ENCODE results near the gene NR1H3. TPM values are rescaled to one million over a fixed set of nuclear protein-coding genes. Genes with fewer than 3 reads are reported as not detected.
"Not testable (repeated sequence)": the region's sequence is repeated elsewhere in the genome, so short reads cannot be mapped to it uniquely, and the experiment has no call there.

The NR1H3 gene
- total RNA-seq, 1 donor from 2014 or later, result 18.5 TPM

DNA sequence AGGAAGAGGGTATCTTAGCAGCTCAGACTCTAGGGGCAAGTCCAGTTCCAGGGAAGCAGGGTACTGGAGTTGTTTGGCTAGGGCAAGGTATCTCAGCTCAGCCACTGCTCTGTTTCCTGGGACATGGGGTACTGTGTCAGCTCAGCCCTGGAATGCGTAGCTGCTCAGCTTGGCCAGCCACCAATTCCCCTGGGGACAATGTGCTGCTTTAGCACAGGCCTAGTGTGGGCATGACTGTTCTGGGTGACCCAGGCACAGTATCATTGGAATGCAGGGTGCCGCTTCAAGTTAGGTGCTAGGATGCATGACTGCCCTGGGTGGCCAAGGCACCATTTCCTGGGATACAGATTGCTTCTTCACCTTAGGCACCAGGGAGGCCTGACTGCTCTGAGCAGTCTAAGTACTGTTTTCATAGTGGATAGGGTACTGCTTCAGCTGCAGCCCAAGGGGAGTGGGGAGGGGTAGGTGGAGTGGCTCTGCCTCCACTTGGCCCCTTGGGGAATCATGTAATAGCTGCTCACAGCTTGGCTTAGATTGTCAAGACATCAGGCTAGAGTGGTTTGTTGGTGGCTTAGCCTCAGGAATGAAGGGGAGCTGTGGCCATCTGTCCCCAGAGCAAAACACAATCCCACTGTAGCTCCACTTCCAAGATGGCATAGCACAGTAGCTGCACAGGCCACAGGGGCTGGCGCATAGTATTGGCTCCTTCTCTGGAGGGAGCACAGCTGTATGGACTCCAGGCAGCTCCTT is 48.1 kb downstream of the NR1H3 start:
- no peak for DNase-seq (ENCODE audit: low spot score)

- DNase-seq (ENCODE audit: low spot score), result no peak
Observed at GRCh38 chr11:47306484-47306844, 48.7 kb downstream of the NR1H3 start.

DNA sequence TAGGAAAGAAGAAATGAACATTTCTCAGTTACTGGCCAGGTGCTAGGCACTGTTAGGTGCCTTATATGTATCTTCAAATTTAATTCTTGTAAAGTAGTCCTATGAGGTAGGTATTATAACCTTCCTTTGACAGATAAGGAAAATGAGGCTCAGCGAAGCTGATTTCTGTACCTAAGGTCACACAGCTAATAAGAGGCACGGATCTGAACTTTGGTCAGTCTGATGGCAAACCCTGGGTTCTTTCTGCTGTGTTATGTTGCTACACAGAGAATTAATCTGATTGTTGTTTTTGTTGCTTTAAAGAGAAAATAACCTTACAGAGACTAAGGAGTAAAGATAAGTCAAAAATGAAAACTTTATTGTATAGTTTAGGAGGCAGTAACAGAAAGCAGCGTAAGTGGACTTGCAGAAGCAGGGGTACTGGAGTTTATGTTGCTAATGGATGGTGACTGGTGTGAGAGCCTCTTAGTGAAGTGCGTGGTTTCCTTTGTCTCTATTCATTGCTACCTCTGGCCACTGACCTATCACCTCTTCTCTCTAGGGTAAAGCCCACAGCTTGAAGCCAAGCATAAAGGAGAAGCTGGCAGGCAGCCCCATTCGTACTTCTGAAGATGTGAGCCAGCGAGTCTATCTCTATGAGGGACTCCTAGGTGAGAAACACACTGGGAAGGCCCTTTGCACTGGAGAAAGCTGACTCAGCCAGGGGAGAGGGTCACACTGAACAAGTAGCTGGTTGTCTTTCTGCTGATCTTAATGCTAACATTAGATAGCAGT is 50.4 kb downstream of the NR1H3 start:
- DNase-seq (ENCODE audit: low spot score), result no peak

GRCh38 chr11:47314992-47315391 is 57.2 kb downstream of the NR1H3 start:
- no peak for DNase-seq (ENCODE audit: low spot score)

GRCh38 chr11:47316501-47316900 is 58.7 kb downstream of the NR1H3 start:
- not testable (repeated sequence) for DNase-seq (ENCODE audit: low spot score)

DNA sequence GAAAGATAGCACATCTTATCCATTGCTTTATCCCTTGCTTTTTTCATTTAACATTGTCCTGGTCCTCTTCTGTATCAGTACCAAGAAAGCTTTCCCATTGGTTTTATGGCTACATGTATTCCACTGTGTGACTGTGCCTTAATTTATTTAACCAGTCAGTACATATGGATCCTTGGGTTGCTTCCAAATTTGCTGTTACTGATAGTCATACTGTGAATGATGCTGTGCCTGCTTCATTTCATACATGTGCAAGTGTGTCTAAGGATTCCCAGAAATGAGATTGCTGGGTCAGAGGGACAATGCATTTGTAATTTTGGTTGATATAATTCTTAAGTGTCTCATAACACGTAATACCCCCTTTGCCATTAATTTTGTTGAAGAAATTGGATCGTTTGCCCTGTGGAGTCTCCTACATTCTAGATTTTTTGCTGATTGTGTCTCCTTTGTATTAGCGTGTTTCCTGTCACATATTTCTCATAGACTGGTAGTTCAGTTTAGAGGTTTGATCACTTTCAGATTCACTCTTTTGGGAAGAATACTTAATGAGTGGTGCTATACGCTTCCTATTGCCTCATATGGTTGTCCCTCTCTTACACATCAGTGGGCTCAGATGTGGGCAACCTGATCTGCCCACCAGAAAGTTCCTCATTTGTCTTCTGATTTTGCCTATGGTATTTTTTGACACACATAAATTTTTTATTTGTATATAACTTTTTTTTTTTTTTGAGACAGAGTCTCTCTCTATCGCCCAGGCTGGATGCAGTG is 59.5 kb downstream of the NR1H3 start:
- DNase-seq (ENCODE audit: low spot score), result no peak

DNA sequence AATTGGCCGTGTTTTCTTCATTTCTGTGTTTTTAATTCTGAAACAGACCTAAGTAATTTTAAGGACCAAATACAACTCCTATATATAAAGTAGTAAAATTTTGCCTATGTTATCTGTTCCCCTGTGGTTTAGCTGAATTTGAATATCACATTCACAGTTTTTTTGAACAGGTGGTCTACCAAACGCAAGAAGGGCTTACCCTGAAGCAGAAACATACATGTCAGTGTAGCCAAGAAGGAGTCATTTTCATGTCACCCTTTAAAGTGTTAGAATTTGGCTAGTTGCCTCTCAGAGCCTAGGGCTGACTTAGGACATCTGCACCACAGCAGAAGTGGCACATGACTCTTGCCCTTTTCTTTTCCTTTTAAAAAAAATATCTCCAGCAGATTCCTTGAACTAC is 60.4 kb downstream of the NR1H3 start:
- DNase-seq (ENCODE audit: low spot score), result no peak

Other genes with a start within 250 kb of the NR1H3 start
- 72.5 TPM for gene ARFGAP2, start 81.1 kb upstream of the NR1H3 start, total RNA-seq (ENCODE audit: insufficient read depth, low replicate concordance)
- gene PACSIN3, start 71.6 kb upstream of the NR1H3 start, total RNA-seq (ENCODE audit: insufficient read depth, low replicate concordance), result 23.4 TPM
- gene DDB2, start 43.0 kb upstream of the NR1H3 start, total RNA-seq (ENCODE audit: insufficient read depth, low replicate concordance), result 20.7 TPM
- 77.3 TPM for gene ACP2, start 9.2 kb upstream of the NR1H3 start, total RNA-seq (ENCODE audit: insufficient read depth, low replicate concordance)
- gene MADD, start 12.1 kb downstream of the NR1H3 start, total RNA-seq (ENCODE audit: insufficient read depth, low replicate concordance), result 25.3 TPM
- gene MYBPC3, start 94.7 kb downstream of the NR1H3 start, total RNA-seq (ENCODE audit: insufficient read depth, low replicate concordance), result 1.2 TPM
- 8.2 TPM for gene SPI1, start 120.6 kb downstream of the NR1H3 start, total RNA-seq (ENCODE audit: insufficient read depth, low replicate concordance)
- 74.6 TPM for gene SLC39A13, start 150.6 kb downstream of the NR1H3 start, total RNA-seq (ENCODE audit: insufficient read depth, low replicate concordance)
- 79.9 TPM for gene PSMC3, start 168.4 kb downstream of the NR1H3 start, total RNA-seq (ENCODE audit: insufficient read depth, low replicate concordance)
- gene RAPSN, start 191.1 kb downstream of the NR1H3 start, total RNA-seq (ENCODE audit: insufficient read depth, low replicate concordance), result 0.96 TPM

Measured in umbilical cord (tissue), 2 donors.